OCI-LY7 (cell line): Measurements from ENCODE around the gene DNMT3B. TPM values are rescaled to one million over a fixed set of nuclear protein-coding genes. Genes with fewer than 3 reads are reported as not detected.

ENCODE experiments used
- BruUV-seq: library from RNA; stranded (reverse); fragments of 400-500 nt; replicated peaks from 2 replicates; lab custom pipeline; 2021; lab: Mats Ljungman, UMichigan
- CTCF ChIA-PET: fragments of 300-600 bp; sonication (Branson Sonifier 250); formaldehyde crosslinking; loops from one replicate; lab custom pipeline; 2022; ENCODE audit warnings: antibody characterized with exemption; ENCODE audit not compliant: unreplicated experiment; lab: Charles Lee
- POLR2A ChIA-PET: fragments of 300-600 bp; sonication (Branson Sonifier 250); formaldehyde crosslinking; loops from one replicate; lab custom pipeline; 2022; ENCODE audit warnings: antibody characterized with exemption; lab: Charles Lee
- DNase-seq: peaks from one replicate; pipeline ENCODE4 v3.0.0-alpha.2; 2015; ENCODE audit warnings: low spot score
- H2AFZ ChIP-seq: fragments of 200-600 bp; sonication (generic), shearing (Covaris generic); 2 replicates; pipeline ENCODE4 v1.6.1; 2014; ENCODE audit warnings: mild to moderate bottlenecking, antibody characterized with exemption, low read length, moderate library complexity
- H3K27ac ChIP-seq: fragments of 200-600 bp; sonication (generic); 2 replicates; pipeline ENCODE4 v1.5.1; 2014; ENCODE audit warnings: mixed run types, low read depth, mild to moderate bottlenecking, moderate library complexity, low read length, inconsistent platforms; ENCODE audit not compliant: poor library complexity, severe bottlenecking
- H3K36me3 ChIP-seq: fragments of 200-600 bp; sonication (generic); 2 replicates; pipeline ENCODE4 v1.6.1; 2014; ENCODE audit warnings: mild to moderate bottlenecking, antibody characterized with exemption, low read length, moderate library complexity, mixed read lengths; ENCODE audit not compliant: insufficient read depth
- H3K4me1 ChIP-seq: fragments of 200-600 bp; sonication (generic); 2 replicates; pipeline ENCODE4 v1.5.1; 2014; ENCODE audit warnings: mild to moderate bottlenecking, low read length; ENCODE audit not compliant: insufficient read depth, poor library complexity, severe bottlenecking
- H3K4me2 ChIP-seq: fragments of 200-600 bp; sonication (generic); 2 replicates; pipeline ENCODE4 v1.6.1; 2014; ENCODE audit warnings: mild to moderate bottlenecking, low read length
- H3K4me3 ChIP-seq: fragments of 200-600 bp; sonication (generic); 2 replicates; pipeline ENCODE4 v1.5.1; 2014; ENCODE audit warnings: mild to moderate bottlenecking, low read depth, low read length; ENCODE audit not compliant: poor library complexity, severe bottlenecking
- H3K79me2 ChIP-seq: fragments of 200-600 bp; sonication (generic); 2 replicates; pipeline ENCODE4 v1.6.1; 2016; ENCODE audit warnings: low read depth, mild to moderate bottlenecking, low read length, moderate library complexity, mixed read lengths; ENCODE audit not compliant: insufficient read depth
- H3K9me2 ChIP-seq: fragments of 200-600 bp; sonication (generic); 2 replicates; pipeline ENCODE4 v1.6.1; 2016; ENCODE audit warnings: mild to moderate bottlenecking, low read length, mixed read lengths; ENCODE audit not compliant: insufficient read depth
- H3K9me3 ChIP-seq: fragments of 200-600 bp; sonication (generic); 2 replicates; pipeline ENCODE4 v1.6.1; 2014; ENCODE audit warnings: mild to moderate bottlenecking, mixed run types, low read length, mixed read lengths
- H4K20me1 ChIP-seq: fragments of 200-600 bp; sonication (generic); 2 replicates; pipeline ENCODE4 v1.6.1; 2014; ENCODE audit warnings: mild to moderate bottlenecking, antibody characterized with exemption, low read length, moderate library complexity, mixed read lengths; ENCODE audit not compliant: insufficient read depth
- CTCF ChIP-seq: fragments of 200-600 bp; sonication (generic); conservative IDR thresholded peaks from 2 replicates; pipeline ENCODE4 v1.5.1; 2014; ENCODE audit warnings: mild to moderate bottlenecking, antibody characterized with exemption, low read length, moderate library complexity, mixed read lengths
- EZH2phosphoT487 ChIP-seq: fragments of 200-600 bp; sonication (generic); IDR thresholded peaks from 2 replicates; pipeline ENCODE4 v1.6.1; 2018; ENCODE audit warnings: low read depth, borderline replicate concordance, mild to moderate bottlenecking, mixed run types, antibody characterized with exemption, low read length, moderate library complexity, mixed read lengths
- intact Hi-C: fragments of 100-400 bp; cut with micrococcal nuclease; formaldehyde crosslinking; loops from one replicate; pipeline ENCODE4 v1.10.0; 2022; ENCODE audit not compliant: unreplicated experiment
- total RNA-seq, 2 experiments: library from RNA; depleted of rRNA in 1 of 2; stranded (reverse); fragments of >200 nt in 1 of 2; shearing (Covaris generic) in 1 of 2; gene quantifications; 2 replicates each; pipeline ENCODE4 v1.2.3, GENCODE V29; 2014 to 2022

The DNMT3B gene
- total RNA-seq, 2 experiments from 2014 or later: 12.1 to 13.8 TPM

- H4K20me1 ChIP-seq: no peaks in the 10 kb centered on the region
- TF ChIP-seq CTCF (no peak), EZH2phosphoT487 (no peak)
- no TSS peak for BruUV-seq
- no peak for DNase-seq
- POLR2A ChIA-PET: no interaction called here
- no peaks in the 10 kb centered on the region for H3K79me2 ChIP-seq
- H3K9me2 ChIP-seq: no peaks in the 10 kb centered on the region
- no peak overlapping the region for H3K4me3 ChIP-seq
- intact Hi-C loops: no loop called here
- H3K4me1 ChIP-seq: no peaks in the 10 kb centered on the region
- no peaks in the 10 kb centered on the region for H3K9me3 ChIP-seq
- H3K4me2 ChIP-seq: no peak overlapping the region
- CTCF ChIA-PET: interaction anchor here (0.6 kb wide), 1 partner anchor 120 kb away, joined by 4 read pairs; no protein-coding TSS in a partner anchor
- peaks cover 13% of the 10 kb centered on the region; the same call in 1 of the 2 replicates for H3K36me3 ChIP-seq
- H2AFZ ChIP-seq: no peak overlapping the region
- H3K27ac ChIP-seq: no peak overlapping the region
Observed at GRCh38 chr20:32792316-32792715, 30.1 kb downstream of the DNMT3B start.

DNA sequence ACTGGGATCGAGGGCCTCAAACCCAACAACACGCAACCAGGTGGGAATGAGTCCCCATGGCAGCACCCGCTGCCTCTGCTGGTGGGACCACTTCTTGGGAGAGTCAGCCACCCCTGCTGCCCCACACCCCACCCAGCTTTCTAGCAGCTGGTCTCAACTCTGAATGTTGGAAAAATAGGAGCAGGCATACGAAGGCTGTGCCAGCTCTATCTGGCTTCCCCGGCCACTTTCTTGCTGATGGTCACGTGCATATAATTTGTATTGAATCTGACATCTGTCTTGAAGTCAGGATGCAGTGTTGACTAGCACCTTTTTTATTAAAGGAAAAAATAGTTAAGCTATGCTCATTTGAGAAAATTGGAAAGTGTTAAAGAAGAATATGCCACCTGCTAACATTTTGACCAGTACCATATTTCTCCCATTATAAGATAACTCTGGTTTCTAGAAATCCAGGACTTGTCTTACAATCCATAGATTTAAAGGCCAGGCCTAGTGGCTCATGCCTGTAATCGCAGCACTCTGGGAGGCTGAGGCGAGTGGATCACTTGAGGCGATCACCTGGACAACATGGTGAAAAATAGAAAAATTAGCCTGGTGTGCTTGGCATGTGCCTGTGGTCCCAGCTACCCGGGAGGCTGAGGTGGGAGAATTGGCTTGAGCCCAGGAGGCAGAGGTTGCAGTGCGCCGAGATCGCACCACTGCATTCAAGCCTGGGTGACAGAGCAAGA lies 30.7 kb downstream of the DNMT3B start:
- BruUV-seq: no TSS peak
- H3K4me1 ChIP-seq: no peaks in the 10 kb centered on the region

More for the DNA sequence above, 30.7 kb downstream of the DNMT3B start:
- TF ChIP-seq EZH2phosphoT487: no peak
- no peak for TF ChIP-seq CTCF
- ChIA-PET CTCF (interaction anchor here (0.6 kb wide), 1 partner anchor 120 kb away, joined by 4 read pairs; no protein-coding TSS in a partner anchor), POLR2A (no interaction called here)
- no peak for DNase-seq
- H3K9me3 ChIP-seq: no peaks in the 10 kb centered on the region
- no peak overlapping the region for H3K4me3 ChIP-seq
- H3K36me3 ChIP-seq: peaks cover 10% of the 10 kb centered on the region; the same call in 1 of the 2 replicates
- H3K9me2 ChIP-seq: no peaks in the 10 kb centered on the region
- H3K27ac ChIP-seq: no peak overlapping the region
- intact Hi-C loops: no loop called here
- H3K4me2 ChIP-seq: no peak overlapping the region
- H3K79me2 ChIP-seq: no peaks in the 10 kb centered on the region
- no peak overlapping the region for H2AFZ ChIP-seq
- H4K20me1 ChIP-seq: no peaks in the 10 kb centered on the region
